Measurements from ENCODE around the gene SAMSN1. TPM values are rescaled to one million over a fixed set of nuclear protein-coding genes. Genes with fewer than 3 reads are reported as not detected.

Gene SAMSN1
- total and polyA plus RNA-seq, 8 donors, result 1.6 to 21.6 (median 11.1) TPM; not detected in 1

- Histone ChIP-seq H3K4me1 (no peaks in the 10 kb centered on the region), H3K4me3 (no peak overlapping the region), H3K27ac (peak overlapping the region in 1 of 5 donors; percentile 6), H3K9me3 (no peaks in the 10 kb centered on the region), H3K36me3 (no peaks in the 10 kb centered on the region), H3K27me3 (no peaks in the 10 kb centered on the region)
- WGBS, 5 donors, result 39 to 59% (median 43%) methylated on average over 8 of the region's 8 CpGs
- intact Hi-C loops (cut with DNase I; ENCODE audit: low total_unique reads), result no loop called here
- peak in 1 of 2 donors; percentile 1 for DNase-seq
- TF ChIP-seq POLR2A (IDR thresholded peaks at IDR 0.05) (no peak), POLR2AphosphoS5 (IDR thresholded peaks at IDR 0.05) (no peak), EP300 (IDR thresholded peaks at IDR 0.05) (no peak)
- TF ChIP-seq, protein P1, sequence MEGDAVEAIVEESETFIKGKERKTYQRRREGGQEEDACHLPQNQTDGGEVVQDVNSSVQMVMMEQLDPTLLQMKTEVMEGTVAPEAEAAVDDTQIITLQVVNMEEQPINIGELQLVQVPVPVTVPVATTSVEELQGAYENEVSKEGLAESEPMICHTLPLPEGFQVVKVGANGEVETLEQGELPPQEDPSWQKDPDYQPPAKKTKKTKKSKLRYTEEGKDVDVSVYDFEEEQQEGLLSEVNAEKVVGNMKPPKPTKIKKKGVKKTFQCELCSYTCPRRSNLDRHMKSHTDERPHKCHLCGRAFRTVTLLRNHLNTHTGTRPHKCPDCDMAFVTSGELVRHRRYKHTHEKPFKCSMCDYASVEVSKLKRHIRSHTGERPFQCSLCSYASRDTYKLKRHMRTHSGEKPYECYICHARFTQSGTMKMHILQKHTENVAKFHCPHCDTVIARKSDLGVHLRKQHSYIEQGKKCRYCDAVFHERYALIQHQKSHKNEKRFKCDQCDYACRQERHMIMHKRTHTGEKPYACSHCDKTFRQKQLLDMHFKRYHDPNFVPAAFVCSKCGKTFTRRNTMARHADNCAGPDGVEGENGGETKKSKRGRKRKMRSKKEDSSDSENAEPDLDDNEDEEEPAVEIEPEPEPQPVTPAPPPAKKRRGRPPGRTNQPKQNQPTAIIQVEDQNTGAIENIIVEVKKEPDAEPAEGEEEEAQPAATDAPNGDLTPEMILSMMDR (IDR thresholded peaks at IDR 0.05), result no peak
Observed at GRCh38 chr21:14454016-14455009, 91.8 kb downstream of the SAMSN1 start.

DNA sequence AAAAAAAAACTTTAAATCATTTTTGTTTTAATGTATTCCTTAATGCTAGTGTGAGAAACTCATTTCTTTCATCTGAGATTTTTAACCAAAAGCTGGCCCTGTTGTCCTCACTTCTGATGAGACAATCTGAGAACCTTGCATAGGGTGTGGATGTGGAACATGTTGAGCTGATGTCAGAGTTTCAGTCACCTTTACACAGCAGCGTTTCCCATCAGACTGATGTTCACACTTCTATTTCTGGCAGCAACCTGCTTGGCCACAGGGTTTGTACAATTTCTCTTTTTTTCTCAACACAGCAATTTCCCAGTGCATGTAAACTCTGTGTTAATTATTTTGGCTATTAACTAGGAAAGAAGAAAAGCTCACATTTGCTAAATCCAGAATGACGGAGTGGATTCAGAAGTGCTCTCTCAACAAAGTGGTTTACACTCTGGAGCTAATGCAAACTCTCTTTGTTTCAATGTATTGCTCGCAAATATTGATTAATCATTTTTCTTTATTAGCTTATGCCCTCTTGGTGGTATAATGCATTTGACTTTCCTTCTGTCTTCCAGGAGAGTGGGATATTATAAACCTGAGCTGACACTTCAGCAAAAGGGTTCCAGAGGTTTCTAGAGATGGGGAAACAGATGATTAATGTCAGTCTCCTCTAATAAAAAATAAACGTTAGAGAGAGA is 92.6 kb downstream of the SAMSN1 start:
- intact Hi-C loops (cut with DNase I; ENCODE audit: low total_unique reads), result no loop called here
- Histone ChIP-seq H3K27me3 (no peaks in the 10 kb centered on the region), H3K4me3 (no peak overlapping the region), H3K36me3 (no peaks in the 10 kb centered on the region), H3K9me3 (no peaks in the 10 kb centered on the region), H3K27ac (peak overlapping the region in 1 of 5 donors; percentile 6), H3K4me1 (no peaks in the 10 kb centered on the region)
- WGBS, 5 donors, result 34 to 51% (median 48%) methylated on average over 4 of the region's 4 CpGs
- TF ChIP-seq, protein P1 (IDR thresholded peaks at IDR 0.05), result no peak
- TF ChIP-seq EP300 (IDR thresholded peaks at IDR 0.05) (no peak), POLR2A (IDR thresholded peaks at IDR 0.05) (no peak), POLR2AphosphoS5 (IDR thresholded peaks at IDR 0.05) (no peak)
- peak in 1 of 2 donors; percentile 12 for DNase-seq

DNA sequence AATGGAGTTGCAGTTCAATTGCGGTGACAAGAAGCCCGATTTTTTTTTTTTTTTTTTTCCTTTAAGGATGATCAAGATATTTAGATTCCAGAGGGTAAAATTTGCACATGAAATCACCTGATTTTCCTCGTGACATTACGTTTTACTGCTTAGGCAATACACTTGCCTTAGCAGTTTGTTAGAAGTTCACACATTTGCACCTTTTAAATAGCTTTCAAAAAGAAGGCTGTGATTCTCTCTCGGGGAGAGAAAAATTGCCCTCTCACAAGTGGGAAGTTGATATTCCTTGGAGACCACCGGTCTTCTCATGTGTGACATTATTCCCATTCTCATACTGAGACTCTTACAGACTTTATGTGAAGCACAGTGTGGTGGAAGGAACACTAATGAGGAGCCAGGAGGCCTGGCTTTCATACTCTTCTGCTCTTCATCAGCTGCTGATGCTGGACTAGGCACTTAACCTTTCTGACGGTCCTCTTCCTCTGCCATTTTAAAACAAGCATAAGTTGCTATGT is 93.3 kb downstream of the SAMSN1 start:
- Histone ChIP-seq H3K4me1 (no peaks in the 10 kb centered on the region), H3K27me3 (no peaks in the 10 kb centered on the region), H3K27ac (no peak overlapping the region), H3K9me3 (no peaks in the 10 kb centered on the region), H3K4me3 (no peak overlapping the region), H3K36me3 (no peaks in the 10 kb centered on the region)
- intact Hi-C loops (cut with DNase I; ENCODE audit: low total_unique reads), result no loop called here
- DNase-seq, result no peak
- 69 to 80% (median 74%) methylated on average over 7 of the region's 7 CpGs for WGBS, 5 donors
- TF ChIP-seq POLR2AphosphoS5 (IDR thresholded peaks at IDR 0.05) (no peak), EP300 (IDR thresholded peaks at IDR 0.05) (no peak), POLR2A (IDR thresholded peaks at IDR 0.05) (no peak)
- TF ChIP-seq, protein P1 (IDR thresholded peaks at IDR 0.05), result no peak

DNA sequence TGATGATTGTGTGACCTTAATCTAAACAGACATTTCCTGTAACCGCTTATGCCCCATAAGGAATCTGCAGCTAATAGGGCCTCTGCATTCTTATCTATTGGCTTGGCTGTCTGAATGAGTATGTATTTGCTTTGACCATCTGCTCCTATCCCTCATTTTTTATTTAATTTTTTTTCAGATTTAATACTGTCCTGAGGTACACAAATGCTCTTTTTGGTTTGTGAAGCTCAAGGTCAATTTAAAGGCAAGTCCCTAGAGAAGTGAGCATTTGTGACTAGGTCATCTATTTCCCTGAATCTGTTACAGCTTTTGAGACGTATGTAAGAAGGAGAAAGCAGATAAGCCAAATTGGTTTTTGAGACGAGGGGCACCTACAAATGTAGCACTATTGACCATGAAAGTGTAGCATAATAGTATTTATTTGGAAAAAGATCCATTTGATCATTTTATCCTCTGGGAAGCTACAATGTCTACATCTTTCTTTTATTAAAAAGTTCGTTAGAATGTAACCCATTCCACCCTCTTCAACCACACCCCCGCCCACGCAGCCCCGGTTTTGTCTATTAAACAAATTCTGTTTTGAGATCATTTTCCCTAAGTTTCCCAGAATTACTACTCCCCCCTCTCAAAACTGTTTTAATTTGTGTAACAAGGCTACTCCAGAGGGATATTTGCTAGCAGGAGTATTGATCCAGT is 93.9 kb downstream of the SAMSN1 start:
- Histone ChIP-seq H3K36me3 (no peaks in the 10 kb centered on the region), H3K9me3 (no peaks in the 10 kb centered on the region), H3K4me3 (no peak overlapping the region), H3K4me1 (no peaks in the 10 kb centered on the region), H3K27me3 (no peaks in the 10 kb centered on the region), H3K27ac (no peak overlapping the region)
- DNase-seq, result peak in 1 of 2 donors; percentile 3
- 61 to 70% (median 66%) methylated on average over 7 of the region's 7 CpGs for WGBS, 5 donors
- intact Hi-C loops (cut with DNase I; ENCODE audit: low total_unique reads), result no loop called here
- TF ChIP-seq, protein P1 (IDR thresholded peaks at IDR 0.05), result no peak
- TF ChIP-seq POLR2A (IDR thresholded peaks at IDR 0.05) (no peak), POLR2AphosphoS5 (IDR thresholded peaks at IDR 0.05) (no peak), EP300 (IDR thresholded peaks at IDR 0.05) (no peak)

Data from stomach (tissue), 9 donors.